ENCODE results near the gene CDC34. TPM values are rescaled to one million over a fixed set of nuclear protein-coding genes. Genes with fewer than 3 reads are reported as not detected.

The CDC34 gene
- total RNA-seq, 1 experiment from 2014 or later: 129 TPM

- TF ChIP-seq ZNF281 (CRISPR knock-in tag; IDR thresholded peaks at IDR 0.05) (no peak; the same call in 1 of the 2 replicates), ZNF121 (CRISPR knock-in tag; IDR thresholded peaks at IDR 0.05) (no peak), NFYB (CRISPR knock-in tag; conservative IDR thresholded peaks at IDR 0.05; ENCODE audit: low read depth) (no peak; the same call in 1 of the 2 replicates), NR2C2 (CRISPR knock-in tag; IDR thresholded peaks at IDR 0.05) (peak; percentile 41; the same call in 1 of the 2 replicates), NR1H2 (CRISPR knock-in tag; IDR thresholded peaks at IDR 0.05) (no peak), ZNF532 (CRISPR knock-in tag; IDR thresholded peaks at IDR 0.05; ENCODE audit: borderline replicate concordance) (no peak), MXD4 (CRISPR knock-in tag; IDR thresholded peaks at IDR 0.05; ENCODE audit: borderline replicate concordance) (no peak), SP1 (CRISPR knock-in tag; conservative IDR thresholded peaks at IDR 0.05) (peak; percentile 60; the same call in 1 of the 2 replicates), ATF6 (CRISPR knock-in tag; IDR thresholded peaks at IDR 0.05) (0 out of 2 replicates have a peak, but pooled peaks have one; percentile 56), GABPB1 (CRISPR knock-in tag; IDR thresholded peaks at IDR 0.05) (no peak), JUN (CRISPR knock-in tag; IDR thresholded peaks at IDR 0.05) (peak; percentile 62; the same call in 1 of the 2 replicates), PRRX2 (CRISPR knock-in tag; IDR thresholded peaks at IDR 0.05) (no peak), ZNF317 (CRISPR knock-in tag; IDR thresholded peaks at IDR 0.05; ENCODE audit: borderline replicate concordance, low read depth) (no peak), E2F1 (CRISPR knock-in tag; IDR thresholded peaks at IDR 0.05) (no peak), NR3C1 (CRISPR knock-in tag; conservative IDR thresholded peaks at IDR 0.05; ENCODE audit: low read depth) (no peak), SMAD3 (CRISPR knock-in tag; IDR thresholded peaks at IDR 0.05; ENCODE audit: borderline replicate concordance) (peak; percentile 76; the same call in 1 of the 2 replicates)
- TF ChIP-seq, protein P1, sequence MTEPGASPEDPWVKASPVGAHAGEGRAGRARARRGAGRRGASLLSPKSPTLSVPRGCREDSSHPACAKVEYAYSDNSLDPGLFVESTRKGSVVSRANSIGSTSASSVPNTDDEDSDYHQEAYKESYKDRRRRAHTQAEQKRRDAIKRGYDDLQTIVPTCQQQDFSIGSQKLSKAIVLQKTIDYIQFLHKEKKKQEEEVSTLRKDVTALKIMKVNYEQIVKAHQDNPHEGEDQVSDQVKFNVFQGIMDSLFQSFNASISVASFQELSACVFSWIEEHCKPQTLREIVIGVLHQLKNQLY (CRISPR knock-in tag; IDR thresholded peaks at IDR 0.05): no peak
- TF ChIP-seq, protein P2, sequence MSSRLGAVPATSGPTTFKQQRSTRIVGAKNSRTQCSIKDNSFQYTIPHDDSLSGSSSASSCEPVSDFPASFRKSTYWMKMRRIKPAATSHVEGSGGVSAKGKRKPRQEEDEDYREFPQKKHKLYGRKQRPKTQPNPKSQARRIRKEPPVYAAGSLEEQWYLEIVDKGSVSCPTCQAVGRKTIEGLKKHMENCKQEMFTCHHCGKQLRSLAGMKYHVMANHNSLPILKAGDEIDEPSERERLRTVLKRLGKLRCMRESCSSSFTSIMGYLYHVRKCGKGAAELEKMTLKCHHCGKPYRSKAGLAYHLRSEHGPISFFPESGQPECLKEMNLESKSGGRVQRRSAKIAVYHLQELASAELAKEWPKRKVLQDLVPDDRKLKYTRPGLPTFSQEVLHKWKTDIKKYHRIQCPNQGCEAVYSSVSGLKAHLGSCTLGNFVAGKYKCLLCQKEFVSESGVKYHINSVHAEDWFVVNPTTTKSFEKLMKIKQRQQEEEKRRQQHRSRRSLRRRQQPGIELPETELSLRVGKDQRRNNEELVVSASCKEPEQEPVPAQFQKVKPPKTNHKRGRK (CRISPR knock-in tag; IDR thresholded peaks at IDR 0.05; ENCODE audit: borderline replicate concordance): no peak; the same call in 1 of the 2 replicates
- TF ChIP-seq, protein P3, sequence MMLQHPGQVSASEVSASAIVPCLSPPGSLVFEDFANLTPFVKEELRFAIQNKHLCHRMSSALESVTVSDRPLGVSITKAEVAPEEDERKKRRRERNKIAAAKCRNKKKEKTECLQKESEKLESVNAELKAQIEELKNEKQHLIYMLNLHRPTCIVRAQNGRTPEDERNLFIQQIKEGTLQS (CRISPR knock-in tag; conservative IDR thresholded peaks at IDR 0.05): no peak
- TF ChIP-seq, protein P4, sequence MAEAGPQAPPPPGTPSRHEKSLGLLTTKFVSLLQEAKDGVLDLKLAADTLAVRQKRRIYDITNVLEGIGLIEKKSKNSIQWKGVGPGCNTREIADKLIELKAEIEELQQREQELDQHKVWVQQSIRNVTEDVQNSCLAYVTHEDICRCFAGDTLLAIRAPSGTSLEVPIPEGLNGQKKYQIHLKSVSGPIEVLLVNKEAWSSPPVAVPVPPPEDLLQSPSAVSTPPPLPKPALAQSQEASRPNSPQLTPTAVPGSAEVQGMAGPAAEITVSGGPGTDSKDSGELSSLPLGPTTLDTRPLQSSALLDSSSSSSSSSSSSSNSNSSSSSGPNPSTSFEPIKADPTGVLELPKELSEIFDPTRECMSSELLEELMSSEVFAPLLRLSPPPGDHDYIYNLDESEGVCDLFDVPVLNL (CRISPR knock-in tag; IDR thresholded peaks at IDR 0.05; ENCODE audit: borderline replicate concordance, low read depth): peak; percentile 76; the same call in 1 of the 2 replicates
- TF ChIP-seq, protein P5, sequence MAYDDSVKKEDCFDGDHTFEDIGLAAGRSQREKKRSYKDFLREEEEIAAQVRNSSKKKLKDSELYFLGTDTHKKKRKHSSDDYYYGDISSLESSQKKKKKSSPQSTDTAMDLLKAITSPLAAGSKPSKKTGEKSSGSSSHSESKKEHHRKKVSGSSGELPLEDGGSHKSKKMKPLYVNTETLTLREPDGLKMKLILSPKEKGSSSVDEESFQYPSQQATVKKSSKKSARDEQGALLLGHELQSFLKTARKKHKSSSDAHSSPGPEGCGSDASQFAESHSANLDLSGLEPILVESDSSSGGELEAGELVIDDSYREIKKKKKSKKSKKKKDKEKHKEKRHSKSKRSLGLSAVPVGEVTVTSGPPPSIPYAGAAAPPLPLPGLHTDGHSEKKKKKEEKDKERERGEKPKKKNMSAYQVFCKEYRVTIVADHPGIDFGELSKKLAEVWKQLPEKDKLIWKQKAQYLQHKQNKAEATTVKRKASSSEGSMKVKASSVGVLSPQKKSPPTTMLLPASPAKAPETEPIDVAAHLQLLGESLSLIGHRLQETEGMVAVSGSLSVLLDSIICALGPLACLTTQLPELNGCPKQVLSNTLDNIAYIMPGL (CRISPR knock-in tag; IDR thresholded peaks at IDR 0.05): peak; percentile 46; the same call in 1 of the 2 replicates
Observed at GRCh38 chr19:591099-591958, 59.8 kb downstream of the CDC34 start (continued).
